HCT116 (cell line): ENCODE data around the gene IDS. TPM values are rescaled to one million over a fixed set of nuclear protein-coding genes. Genes with fewer than 3 reads are reported as not detected.
A peak's percentile ranks its signal among the peaks of the same experiment; 100 is the strongest.
"Not testable (repeated sequence)": the region's sequence is repeated elsewhere in the genome, so short reads cannot be mapped to it uniquely, and the experiment has no call there.

Experiments
- ATAC-seq: fragments of 200-7000 bp; cut with Tn5 transposase; 2 replicates; pipeline ENCODE4 v1.9.1; 2020; ENCODE audit warnings: mild to moderate bottlenecking, moderate library complexity
- BruUV-seq: library from RNA; stranded (reverse); fragments of 400-500 nt; replicated peaks from 2 replicates; lab custom pipeline; 2021; lab: Mats Ljungman, UMichigan
- CTCF ChIA-PET: fragments of 300-600 bp; sonication (Branson Sonifier 250); formaldehyde crosslinking; loops from one replicate; lab custom pipeline; 2021; ENCODE audit warnings: antibody characterized with exemption; lab: Charles Lee
- POLR2A ChIA-PET: fragments of 300-600, 350-600 bp; sonication (Branson Sonifier 250); formaldehyde crosslinking; loops from one replicate; lab custom pipeline; 2021; ENCODE audit warnings: antibody characterized with exemption; lab: Charles Lee
- RAD21 ChIA-PET, 2 experiments: fragments of 300-600 bp; sonication (Branson Sonifier 250); formaldehyde crosslinking; loops; one replicate each; lab custom pipeline; 2023; ENCODE audit warnings: low total read pairs in 2 of 2; ENCODE audit not compliant: uncharacterized antibody in 2 of 2, unreplicated experiment in 2 of 2, low non-redundant PET in 1 of 2; lab: Charles Lee
- DNase-seq: peaks from one replicate; pipeline ENCODE4 v3.0.0-alpha.2; 2010; ENCODE audit warnings: low read depth, low spot score
- H2AFZ ChIP-seq: fragments of 200-600 bp; shearing (Covaris generic), sonication (generic); 2 replicates; pipeline ENCODE4 v1.6.1; 2017; ENCODE audit warnings: low read depth, mixed run types, mixed read lengths, antibody characterized with exemption, low read length; ENCODE audit not compliant: poor library complexity, severe bottlenecking
- H3K27ac ChIP-seq: 2 replicates; pipeline ENCODE4 v1.5.1; 2012; ENCODE audit warnings: low read depth, low read length
- H3K27me3 ChIP-seq: fragments of 200-600 bp; sonication (generic); 2 replicates; pipeline ENCODE4 v1.6.1; 2016; ENCODE audit warnings: mixed run types, low read length, mixed read lengths; ENCODE audit not compliant: insufficient read depth
- H3K36me3 ChIP-seq, 2 experiments: fragments of 200-500 bp in 1 of 2; fragments of 200-600 bp in 1 of 2; sonication (Bioruptor generic) in 1 of 2; sonication (generic) in 1 of 2; 2 replicates each; pipeline versions ENCODE4 v1.5.1 to v1.6.1; 2014 to 2016; ENCODE audit warnings: low read length in 2 of 2, inconsistent platforms in 1 of 2, mixed read lengths in 1 of 2, mixed run types in 1 of 2; ENCODE audit not compliant: insufficient read depth in 2 of 2, control insufficient read depth in 1 of 2
- H3K4me1 ChIP-seq, 2 experiments: fragments of 200-600 bp in 1 of 2; sonication (generic) in 1 of 2; 2 replicates each; pipeline versions ENCODE4 v1.5.1 to v1.6.1; 2012 to 2017; ENCODE audit warnings: low read length in 2 of 2, inconsistent platforms in 1 of 2, mild to moderate bottlenecking in 1 of 2, mixed read lengths in 1 of 2, mixed run types in 1 of 2, moderate library complexity in 1 of 2; ENCODE audit not compliant: insufficient read depth in 2 of 2, control insufficient read depth in 1 of 2
- H3K4me2 ChIP-seq: fragments of 200-600 bp; sonication (generic); 2 replicates; pipeline ENCODE4 v1.6.1; 2017; ENCODE audit warnings: mixed run types, low read length, mixed read lengths
- H3K4me3 ChIP-seq, 2 experiments: fragments of 200-600 bp in 1 of 2; sonication (generic) in 1 of 2; replicated peaks in 1 of 2; 2 replicates each; pipeline ENCODE4 v1.5.1; 2011 to 2016; ENCODE audit warnings: low read length in 2 of 2, control low read depth in 1 of 2, low read depth in 1 of 2, mild to moderate bottlenecking in 1 of 2, mixed read lengths in 1 of 2, mixed run types in 1 of 2
- H3K79me2 ChIP-seq: fragments of 200-600 bp; sonication (generic); 2 replicates; pipeline ENCODE4 v1.6.1; 2017; ENCODE audit warnings: mild to moderate bottlenecking, mixed run types, low read length, moderate library complexity, mixed read lengths; ENCODE audit not compliant: insufficient read depth
- H3K9ac ChIP-seq: fragments of 200-600 bp; sonication (generic); 2 replicates; pipeline ENCODE4 v1.6.1; 2016; ENCODE audit warnings: low read length, mixed read lengths
- H3K9me2 ChIP-seq: fragments of 200-600 bp; sonication (generic), shearing (Covaris generic); 2 replicates; pipeline ENCODE4 v1.6.1; 2017; ENCODE audit warnings: mixed run types, mild to moderate bottlenecking, moderate library complexity; ENCODE audit not compliant: insufficient read depth
- H3K9me3 ChIP-seq, 2 experiments: fragments of 200-500 bp in 1 of 2; fragments of 200-600 bp in 1 of 2; sonication (Bioruptor generic) in 1 of 2; sonication (generic) in 1 of 2; 2 replicates each; pipeline ENCODE4 v1.6.1; 2014 to 2017; ENCODE audit warnings: low read length in 2 of 2, mixed read lengths in 2 of 2, inconsistent platforms in 1 of 2, low read depth in 1 of 2, mild to moderate bottlenecking in 1 of 2, mixed run types in 1 of 2, moderate library complexity in 1 of 2; ENCODE audit not compliant: control insufficient read depth in 1 of 2, insufficient read depth in 1 of 2
- H4K20me1 ChIP-seq: fragments of 200-600 bp; sonication (generic), shearing (Covaris generic); 2 replicates; pipeline ENCODE4 v1.6.1; 2017; ENCODE audit warnings: mixed run types, mild to moderate bottlenecking, moderate library complexity; ENCODE audit not compliant: insufficient read depth
- CBX3 ChIP-seq: IDR thresholded peaks from 2 replicates; pipeline ENCODE4 v1.6.1; 2012; ENCODE audit warnings: low read depth
- CEBPB ChIP-seq: IDR thresholded peaks from 2 replicates; pipeline ENCODE4 v1.6.1; 2012; ENCODE audit warnings: low read depth
- ELF1 ChIP-seq: IDR thresholded peaks from 2 replicates; pipeline ENCODE4 v1.6.1; 2012; ENCODE audit warnings: low read depth, borderline replicate concordance
- EZH2phosphoT487 ChIP-seq: fragments of 200-600 bp; IDR thresholded peaks from 2 replicates; pipeline ENCODE4 v1.6.1; 2018; ENCODE audit warnings: antibody characterized with exemption, borderline replicate concordance
- FOSL1 ChIP-seq: IDR thresholded peaks from 2 replicates; pipeline ENCODE4 v1.6.1; 2012; ENCODE audit warnings: low read depth
- SRF ChIP-seq: IDR thresholded peaks from 2 replicates; pipeline ENCODE4 v1.6.1; 2012; ENCODE audit warnings: low read depth
- TCF7L2 ChIP-seq: IDR thresholded peaks from 2 replicates; pipeline ENCODE4 v1.7.0; 2011; ENCODE audit warnings: borderline replicate concordance, inconsistent platforms; ENCODE audit not compliant: insufficient read depth, insufficient read length; ENCODE audit errors: extremely low read depth
- intact Hi-C: fragments of 100-400 bp; cut with micrococcal nuclease; formaldehyde crosslinking; loops from 2 replicates; pipeline ENCODE4 v1.10.0; 2022
- total RNA-seq: library from RNA; stranded (reverse); gene quantifications from one replicate; pipeline ENCODE4 v1.2.1, GENCODE V29; 2021; ENCODE audit not compliant: unreplicated experiment

The IDS gene
- total RNA-seq, 1 experiment from 2014 or later: 42.0 TPM

DNA sequence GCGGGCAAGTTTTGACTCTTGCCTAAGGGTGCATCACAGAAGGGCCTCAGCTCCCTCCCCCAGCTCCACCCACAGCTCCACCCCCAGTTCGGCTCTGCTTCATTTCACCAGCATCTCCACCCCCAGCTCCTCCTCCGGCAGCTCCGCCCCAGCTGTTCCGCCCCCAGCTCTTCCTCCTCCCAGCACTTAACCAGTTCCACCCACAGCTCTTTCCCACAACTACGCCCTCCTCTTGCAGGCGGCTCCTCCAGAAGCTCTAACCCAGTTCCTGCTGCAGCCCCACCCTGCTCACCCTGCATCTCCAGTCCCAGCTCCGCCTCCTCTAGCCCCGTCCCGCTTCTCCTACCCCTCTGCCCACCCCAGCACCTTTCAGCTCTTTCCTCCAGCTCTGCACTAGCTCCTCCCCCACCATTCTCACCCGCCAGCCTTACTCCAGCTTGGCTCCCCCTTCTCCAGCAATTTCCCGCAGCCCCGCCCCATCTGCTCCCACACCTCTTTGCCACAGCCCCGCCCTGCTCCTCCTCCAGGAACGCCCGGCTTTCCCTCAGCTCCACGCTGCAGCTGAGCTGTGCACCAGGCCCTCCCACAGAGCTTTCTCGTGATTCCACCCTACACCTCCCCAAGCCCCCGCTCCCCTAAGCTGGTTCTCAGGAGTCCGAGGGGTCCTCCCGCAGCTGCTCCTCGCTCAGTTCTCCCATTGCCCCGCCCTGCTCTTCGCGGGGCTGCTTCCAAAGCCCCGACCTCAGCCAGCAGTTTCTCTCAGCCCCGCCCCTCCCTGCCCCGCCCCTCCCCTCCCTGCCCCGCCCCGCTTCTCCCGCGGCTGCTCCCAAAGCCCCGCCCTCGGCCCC is 34.4 kb upstream of the IDS start:
- H2AFZ ChIP-seq: no peak overlapping the region
- DNase-seq: peak; percentile 77
- no TSS peak for BruUV-seq

DNA sequence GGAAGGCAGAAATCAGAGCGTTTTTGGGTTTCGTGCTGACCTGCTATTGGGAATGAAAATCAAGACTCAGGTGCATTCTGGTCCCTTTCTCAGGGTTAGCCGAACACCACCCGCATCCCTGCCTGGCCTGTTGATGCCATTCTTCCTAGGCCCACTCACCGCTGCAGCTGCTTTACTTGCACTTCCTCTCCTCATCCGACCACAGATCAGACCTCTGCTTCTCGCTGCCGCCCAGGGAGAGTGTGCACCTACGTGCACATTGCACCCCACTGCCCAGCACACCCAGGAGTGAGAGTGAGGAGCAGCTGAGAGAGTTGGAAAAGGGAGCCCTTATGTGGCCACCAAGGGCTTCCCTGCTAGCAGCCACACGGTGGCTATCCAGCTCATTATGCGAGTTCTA is 32.4 kb upstream of the IDS start:
- H3K27ac ChIP-seq, H3K9me2 ChIP-seq, DNase-seq, H3K9ac ChIP-seq, H3K4me1 ChIP-seq, H3K27me3 ChIP-seq, RAD21 ChIA-PET, intact Hi-C loops, POLR2A ChIA-PET, H3K4me2 ChIP-seq, H3K9me3 ChIP-seq, CTCF ChIA-PET, H3K79me2 ChIP-seq, H3K4me3 ChIP-seq, ATAC-seq, BruUV-seq, H3K36me3 ChIP-seq, H4K20me1 ChIP-seq, H2AFZ ChIP-seq: not testable (repeated sequence)

More for the DNA sequence above, 34.4 kb upstream of the IDS start:
- ChIA-PET RAD21 (no interaction called here), CTCF (interaction anchor here (2.5 kb wide), 1 partner anchor 411 kb away, joined by 13 read pairs; no protein-coding TSS in a partner anchor), POLR2A (interaction anchor here (0.6 kb wide), 2 partner anchors 41 to 399 kb away, joined by 3 read pairs; partner anchors contain the start of gene EOLA2)
- peak overlapping the region; percentile 65 for H3K4me2 ChIP-seq
- no peaks in the 10 kb centered on the region for H4K20me1 ChIP-seq
- no peaks in the 10 kb centered on the region for H3K9me2 ChIP-seq
- H3K4me3 ChIP-seq: peak overlapping the region; percentile 35 to 51
- TF ChIP-seq TCF7L2: no peak
- no peak for TF ChIP-seq CEBPB
- TF ChIP-seq ELF1: no peak
- TF ChIP-seq EZH2phosphoT487: no peak
- TF ChIP-seq FOSL1: no peak
- TF ChIP-seq CBX3: no peak
- TF ChIP-seq SRF: no peak
- intact Hi-C loops: no loop called here
- H3K27me3 ChIP-seq: no peaks in the 10 kb centered on the region
- peak; percentile 69 for ATAC-seq
- H3K9me3 ChIP-seq: no peaks in the 10 kb centered on the region
- no peaks in the 10 kb centered on the region for H3K36me3 ChIP-seq
- peaks cover 3 to 4% of the 10 kb centered on the region in 2 experiments; a peak in 2 of 4 replicates for H3K4me1 ChIP-seq
- peaks cover 3% of the 10 kb centered on the region; the same call in 1 of the 2 replicates for H3K79me2 ChIP-seq
- peak overlapping the region; percentile 50; the same call in 1 of the 2 replicates for H3K9ac ChIP-seq
- H3K27ac ChIP-seq: peak overlapping the region; percentile 53

DNA sequence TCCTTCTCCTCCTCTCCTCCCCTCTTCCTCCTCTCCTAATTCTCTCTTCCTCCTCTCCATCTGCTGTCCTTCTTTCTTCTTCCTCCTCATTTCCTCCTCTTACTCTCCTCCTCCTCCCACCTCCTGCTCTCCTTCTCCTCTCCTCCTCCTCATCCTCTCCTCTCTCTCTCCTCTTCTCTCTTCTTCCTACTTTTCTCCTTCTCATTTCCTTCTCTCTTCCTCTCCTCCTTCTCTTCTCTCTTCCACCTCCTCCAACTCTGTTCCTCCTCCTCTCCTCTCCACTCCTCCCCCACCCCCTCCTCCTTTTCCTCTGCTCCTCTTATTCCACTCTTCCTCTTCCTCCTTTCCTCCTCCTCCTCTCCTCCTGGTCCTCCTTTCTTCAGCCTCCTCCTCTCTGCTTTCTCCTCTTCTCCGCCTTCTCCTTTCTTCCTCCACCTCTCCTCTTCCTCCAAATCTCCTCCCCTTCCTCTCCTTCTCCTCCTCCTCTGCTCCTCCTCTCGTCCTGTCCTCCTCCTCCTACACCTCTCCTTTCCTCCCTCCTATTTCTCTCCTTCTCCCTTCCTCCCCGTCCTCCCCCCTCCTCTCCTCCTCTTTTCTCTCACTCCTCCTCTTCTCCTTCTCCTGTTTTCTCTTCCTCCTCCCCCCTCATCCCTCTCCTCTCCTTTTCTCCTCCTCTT is 30.0 kb upstream of the IDS start:
- CTCF ChIA-PET, H3K79me2 ChIP-seq, ATAC-seq: not testable (repeated sequence)

More for the DNA sequence above, 30.0 kb upstream of the IDS start:
- H3K27me3 ChIP-seq, DNase-seq, H3K9me3 ChIP-seq, H2AFZ ChIP-seq, H3K4me1 ChIP-seq, BruUV-seq, H3K9ac ChIP-seq, RAD21 ChIA-PET, H3K36me3 ChIP-seq, POLR2A ChIA-PET, H4K20me1 ChIP-seq, H3K27ac ChIP-seq, H3K9me2 ChIP-seq, H3K4me3 ChIP-seq, H3K4me2 ChIP-seq, intact Hi-C loops: not testable (repeated sequence)
